ENCODE measurements around the gene HOPX.
"Not testable (repeated sequence)": the region's sequence is repeated elsewhere in the genome, so short reads cannot be mapped to it uniquely, and the experiment has no call there.

The HOPX gene, protein sequence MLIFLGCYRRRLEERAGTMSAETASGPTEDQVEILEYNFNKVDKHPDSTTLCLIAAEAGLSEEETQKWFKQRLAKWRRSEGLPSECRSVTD

DNA sequence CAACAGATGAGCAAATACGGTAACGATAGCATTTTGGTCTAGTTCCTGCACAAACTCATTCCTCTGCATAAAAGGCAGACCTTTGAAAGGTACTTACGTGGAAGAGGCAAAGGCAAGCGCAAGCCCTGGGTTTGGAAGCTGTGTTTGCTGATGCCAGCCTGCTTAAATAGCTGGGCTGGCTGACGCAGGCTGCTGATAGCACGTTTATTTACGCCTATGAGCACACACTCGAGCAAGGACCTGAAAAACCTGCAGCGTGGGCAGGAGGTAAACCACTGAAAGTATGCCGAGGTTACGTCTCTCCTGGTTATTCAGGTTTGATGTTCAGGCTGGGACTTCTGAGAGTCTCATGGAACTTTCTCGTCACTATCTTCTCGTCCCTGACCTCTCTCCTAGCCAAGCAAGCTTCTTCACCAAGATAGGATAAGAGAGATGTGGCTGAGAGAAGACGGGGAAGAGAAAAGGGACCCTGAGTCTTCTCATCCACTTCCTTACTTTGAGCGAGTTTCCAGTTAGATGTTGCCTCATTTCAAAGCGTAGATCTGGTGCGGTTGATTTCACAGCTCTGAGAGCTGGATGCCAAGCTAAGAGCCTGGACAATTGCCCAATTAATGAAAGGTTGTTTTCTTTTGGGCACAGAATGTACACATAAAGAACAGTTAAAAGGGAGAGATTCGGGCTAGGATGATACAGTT lies at the start of gene HOPX:
Gene HOPX (minus strand): TSS at position 139 of the 695 bp plus-strand sequence. CDS start 23,480 bp downstream, outside the sequence.
- DNase-seq (ENCODE audit: low read depth): no peak

GRCh38 chr4:56730097-56730496 lies 49.0 kb upstream of the HOPX start:
- DNase-seq (ENCODE audit: low read depth): no peak

GRCh38 chr4:56728512-56728911 lies 47.4 kb upstream of the HOPX start:
- DNase-seq (ENCODE audit: low read depth): peak; percentile 4

- no peak for DNase-seq (ENCODE audit: low read depth)
These were observed 46.1 kb upstream of the HOPX start for GRCh38 chr4:56727150-56727549.

DNA sequence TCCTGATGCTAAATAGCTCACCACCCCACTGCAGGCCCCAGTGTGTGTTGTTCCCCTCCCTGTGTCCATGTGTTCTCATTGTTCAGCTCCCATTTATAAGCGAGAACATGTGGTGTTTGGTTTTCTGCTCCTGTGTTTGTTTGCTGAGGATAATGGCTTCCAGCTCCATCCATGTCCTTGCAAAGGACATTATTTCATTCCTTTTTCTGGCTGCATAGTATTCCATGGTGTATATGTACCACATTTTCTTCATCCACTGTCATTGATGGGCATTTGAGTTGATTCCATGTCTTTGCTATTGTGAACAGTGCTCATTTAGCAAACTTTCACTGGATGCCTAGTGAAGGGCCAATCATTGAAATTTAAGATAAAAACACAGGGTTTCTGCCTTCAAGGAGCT lies 45.5 kb upstream of the HOPX start:
- DNase-seq (ENCODE audit: low read depth): not testable (repeated sequence)

- DNase-seq (ENCODE audit: low read depth): no peak
These were observed 42.6 kb upstream of the HOPX start for GRCh38 chr4:56723659-56724230.

- no peak for DNase-seq (ENCODE audit: low read depth)
These were observed 42.1 kb upstream of the HOPX start for GRCh38 chr4:56723201-56723605.

DNA sequence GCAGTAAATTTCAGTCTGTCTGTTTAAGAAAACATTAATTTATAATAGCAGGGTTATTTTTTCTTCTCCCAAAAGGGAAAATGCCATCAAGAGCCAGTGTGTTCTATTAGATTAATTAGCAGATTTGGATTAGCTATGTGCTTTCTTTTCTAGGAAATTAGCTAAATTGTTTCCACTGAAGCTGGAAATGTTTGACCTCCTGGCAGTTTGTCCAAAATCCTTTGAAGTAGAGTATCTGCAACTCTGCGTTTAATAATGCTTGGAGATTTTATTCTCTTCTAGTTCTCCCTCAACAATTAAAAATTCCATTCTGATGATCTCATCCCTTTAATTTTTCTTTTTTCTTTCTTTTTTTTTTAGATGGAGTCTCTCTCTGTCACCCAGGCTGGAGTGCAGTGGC lies 27.1 kb upstream of the HOPX start:
- DNase-seq (ENCODE audit: low read depth): no peak

DNA sequence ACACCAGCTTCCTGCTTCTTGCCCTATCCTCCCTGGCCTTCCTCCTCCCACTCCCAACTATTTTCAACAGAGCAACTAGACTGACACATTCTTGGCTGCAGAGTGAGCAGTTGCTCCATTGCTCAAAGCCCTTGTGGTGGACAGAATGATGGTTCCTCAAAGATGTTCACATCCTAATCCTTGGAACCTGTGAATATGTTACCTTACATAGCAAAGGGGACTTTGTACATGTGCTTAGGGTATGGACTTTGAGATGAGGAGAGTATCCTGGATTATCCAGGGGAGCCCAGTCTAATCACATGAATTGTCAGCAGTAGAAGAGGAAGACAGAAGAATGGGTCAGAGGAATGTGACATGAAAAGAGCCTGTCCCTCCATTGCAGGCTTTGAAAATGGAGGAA lies 24.9 kb upstream of the HOPX start:
- DNase-seq (ENCODE audit: low read depth): no peak

GRCh38 chr4:56705334-56705733 lies 24.2 kb upstream of the HOPX start:
- no peak for DNase-seq (ENCODE audit: low read depth)

DNA sequence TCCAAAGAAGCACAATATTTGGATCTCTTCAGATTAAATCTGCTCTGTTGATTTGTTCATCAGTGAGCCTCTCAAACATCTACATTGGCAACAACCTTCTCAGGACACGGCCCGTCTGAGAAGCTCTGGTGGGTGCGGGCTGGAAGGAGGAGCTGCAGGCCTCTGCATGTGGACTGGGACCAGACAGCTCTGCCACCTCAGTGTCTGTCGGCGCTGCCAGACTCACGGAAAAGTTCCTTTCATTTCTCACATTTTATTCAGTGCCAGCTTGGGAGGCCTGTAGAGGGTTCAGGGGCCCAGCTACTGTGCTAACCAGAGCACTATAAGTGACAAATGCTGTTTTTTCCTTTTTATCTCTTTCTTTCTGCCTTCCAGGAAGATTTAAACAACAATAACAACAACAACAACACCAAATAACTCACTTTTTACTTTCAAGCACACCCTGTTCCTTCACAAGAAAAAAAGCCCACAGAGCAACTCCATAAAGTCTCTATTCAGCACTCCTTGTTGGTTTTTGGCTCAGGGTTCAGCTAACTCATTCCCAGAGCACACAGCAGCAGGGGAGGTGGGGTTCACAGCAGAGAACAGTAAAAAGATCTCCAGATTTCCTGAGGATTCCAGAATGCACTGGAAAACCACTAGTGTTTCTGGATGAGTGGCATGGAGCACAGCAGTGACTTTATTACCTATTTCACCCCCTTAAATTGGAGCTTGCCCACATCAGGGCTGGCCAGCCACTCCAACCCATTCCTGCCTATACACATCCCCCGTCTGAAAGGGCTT lies 23.2 kb upstream of the HOPX start:
- DNase-seq (ENCODE audit: low read depth): no peak

DNA sequence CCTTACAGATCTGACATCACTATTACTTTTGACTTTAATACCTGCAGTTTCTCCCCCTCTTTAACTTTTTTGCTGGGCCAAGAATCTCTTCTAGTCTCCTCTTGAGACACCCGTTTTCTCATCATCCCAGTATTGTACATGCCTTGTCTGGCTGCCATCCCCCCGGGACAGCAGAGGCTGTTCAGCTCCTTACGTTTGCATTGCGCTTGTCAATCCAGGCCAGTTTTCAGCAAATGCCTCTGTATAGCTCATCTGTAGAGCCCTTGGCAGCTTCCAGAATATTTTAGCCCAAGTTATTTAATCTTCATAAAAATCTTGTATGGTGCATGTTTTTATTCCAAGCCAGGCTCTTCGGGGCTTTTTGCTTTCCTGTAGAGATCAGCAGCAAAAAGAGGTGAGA lies 22.3 kb upstream of the HOPX start:
- DNase-seq (ENCODE audit: low read depth): no peak

- no peak for DNase-seq (ENCODE audit: low read depth)
These were observed 20.5 kb upstream of the HOPX start for GRCh38 chr4:56701644-56702043.

GRCh38 chr4:56701161-56701480 lies 20.0 kb upstream of the HOPX start:
- no peak for DNase-seq (ENCODE audit: low read depth)

GRCh38 chr4:56699537-56700105 lies 18.5 kb upstream of the HOPX start:
- no peak for DNase-seq (ENCODE audit: low read depth)

DNA sequence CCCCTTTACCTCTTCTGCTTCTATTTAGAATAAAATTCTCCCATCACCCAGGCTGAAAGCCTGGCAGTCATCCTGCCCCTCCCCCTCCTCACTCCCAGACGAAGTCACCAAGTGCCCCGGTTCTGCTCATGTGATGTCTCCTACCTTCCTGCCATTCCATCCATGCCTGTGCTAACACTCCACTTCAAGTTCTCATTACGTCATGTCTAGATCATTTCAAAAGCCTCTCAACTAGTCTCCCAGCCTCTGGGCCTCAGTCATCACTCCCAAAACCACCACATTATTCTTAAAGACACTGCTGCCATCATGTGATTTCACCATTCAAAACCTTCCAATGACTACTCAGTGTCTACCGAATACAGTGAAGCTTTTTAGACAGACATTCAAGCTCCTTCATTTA lies 17.2 kb upstream of the HOPX start:
- no peak for DNase-seq (ENCODE audit: low read depth)

- no peak for DNase-seq (ENCODE audit: low read depth)
These were observed 15.0 kb upstream of the HOPX start for GRCh38 chr4:56696056-56696455.

GRCh38 chr4:56693476-56693875 lies 12.4 kb upstream of the HOPX start:
- not testable (repeated sequence) for DNase-seq (ENCODE audit: low read depth)

- DNase-seq (ENCODE audit: low read depth): no peak
These were observed 11.5 kb upstream of the HOPX start for GRCh38 chr4:56692576-56692975.

DNA sequence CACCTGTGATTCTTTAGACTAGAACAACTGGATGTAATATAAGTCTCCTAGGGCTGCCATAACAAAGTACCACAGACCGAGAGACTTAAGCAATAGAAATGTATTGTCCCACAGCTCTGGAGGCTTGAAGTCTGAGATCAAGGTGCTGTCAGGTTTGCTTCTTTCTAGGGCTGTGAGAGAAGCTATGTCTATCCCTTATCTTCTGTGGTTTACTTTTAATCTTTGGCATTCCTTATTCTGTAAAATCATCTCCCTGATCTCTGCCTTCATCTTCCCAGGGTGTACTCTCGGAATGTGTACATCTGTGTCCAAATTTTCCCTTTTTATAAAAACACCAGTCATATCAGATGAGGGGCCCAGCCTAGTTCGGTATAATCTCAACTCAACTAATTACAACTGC lies 10.3 kb upstream of the HOPX start:
- no peak for DNase-seq (ENCODE audit: low read depth)

DNA sequence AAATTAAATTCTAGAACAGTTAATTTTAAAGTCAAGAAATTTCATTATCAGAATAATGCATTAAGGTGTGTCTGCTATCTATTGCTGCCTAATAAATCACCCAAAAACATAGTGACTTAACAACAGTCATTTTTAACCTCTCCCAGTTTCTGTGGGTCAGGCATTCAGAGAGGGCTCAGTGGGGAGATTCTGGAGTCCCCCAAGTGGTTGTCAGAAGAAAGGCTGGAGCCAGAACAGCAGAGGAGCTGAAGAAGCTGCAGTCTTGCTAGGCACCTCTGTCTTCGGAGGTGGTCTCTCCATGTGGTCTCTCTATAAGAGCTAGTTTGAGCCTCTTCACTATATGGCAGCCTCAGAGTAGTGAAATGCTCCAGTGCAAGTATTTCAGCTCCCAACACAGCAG lies 9.3 kb upstream of the HOPX start:
- no peak for DNase-seq (ENCODE audit: low read depth)

GRCh38 chr4:56689201-56689969 lies 8.3 kb upstream of the HOPX start:
- DNase-seq (ENCODE audit: low read depth): no peak

Data from HS-5 (cell line).